LNCaP clone FGC (cell line): ENCODE measurements around the gene CSF1.
"Not testable (repeated sequence)": the region's sequence is repeated elsewhere in the genome, so short reads cannot be mapped to it uniquely, and the experiment has no call there.

ENCODE experiments used
- DNase-seq: peaks from one replicate; pipeline ENCODE4 v3.0.0-alpha.2; 2011; ENCODE audit warnings: low read depth
- H3K4me3 ChIP-seq: 2 replicates; pipeline ENCODE4 v1.5.1; 2011; ENCODE audit warnings: mild to moderate bottlenecking, low read depth, low read length, control low read depth
- CTCF ChIP-seq: IDR thresholded peaks from 2 replicates; pipeline ENCODE4 v1.5.1; 2012; ENCODE audit warnings: mild to moderate bottlenecking; ENCODE audit not compliant: control insufficient read depth, insufficient read depth; ENCODE audit errors: extremely low read depth

Gene CSF1

GRCh38 chr1:109913360-109913879 is 2.8 kb downstream of the CSF1 start:
- DNase-seq = no peak
- TF ChIP-seq CTCF = no peak
- H3K4me3 ChIP-seq = no peak overlapping the region

GRCh38 chr1:109914587-109915240 is 4.1 kb downstream of the CSF1 start:
- TF ChIP-seq CTCF = no peak
- no peak overlapping the region for H3K4me3 ChIP-seq
- DNase-seq = no peak

- H3K4me3 ChIP-seq = no peak overlapping the region
- no peak for TF ChIP-seq CTCF
- no peak for DNase-seq
Observed at GRCh38 chr1:109917051-109917767, 6.6 kb downstream of the CSF1 start.

- H3K4me3 ChIP-seq = no peak overlapping the region
- TF ChIP-seq CTCF = no peak
- no peak for DNase-seq
Observed at GRCh38 chr1:109917768-109918606, 7.3 kb downstream of the CSF1 start.

GRCh38 chr1:109918671-109919070 is 8.0 kb downstream of the CSF1 start:
- H3K4me3 ChIP-seq = no peak overlapping the region
- DNase-seq = no peak
- no peak for TF ChIP-seq CTCF

GRCh38 chr1:109919303-109919702 is 8.7 kb downstream of the CSF1 start:
- no peak overlapping the region for H3K4me3 ChIP-seq
- no peak for DNase-seq
- TF ChIP-seq CTCF = no peak

GRCh38 chr1:109920391-109920790 is 9.7 kb downstream of the CSF1 start:
- not testable (repeated sequence) for DNase-seq, H3K4me3 ChIP-seq
